HL-60/S4 (cell line): ENCODE measurements around the gene BCAP29.
"Not testable (repeated sequence)": the region's sequence is repeated elsewhere in the genome, so short reads cannot be mapped to it uniquely, and the experiment has no call there.

ENCODE experiments used
- in situ Hi-C: fragments of 300-500 bp; cut with MboI; formaldehyde crosslinking; loops from 2 replicates; pipeline ENCODE4 v1.14.3; 2022; ENCODE audit warnings: low sequenced_read_pairs

Gene BCAP29

DNA sequence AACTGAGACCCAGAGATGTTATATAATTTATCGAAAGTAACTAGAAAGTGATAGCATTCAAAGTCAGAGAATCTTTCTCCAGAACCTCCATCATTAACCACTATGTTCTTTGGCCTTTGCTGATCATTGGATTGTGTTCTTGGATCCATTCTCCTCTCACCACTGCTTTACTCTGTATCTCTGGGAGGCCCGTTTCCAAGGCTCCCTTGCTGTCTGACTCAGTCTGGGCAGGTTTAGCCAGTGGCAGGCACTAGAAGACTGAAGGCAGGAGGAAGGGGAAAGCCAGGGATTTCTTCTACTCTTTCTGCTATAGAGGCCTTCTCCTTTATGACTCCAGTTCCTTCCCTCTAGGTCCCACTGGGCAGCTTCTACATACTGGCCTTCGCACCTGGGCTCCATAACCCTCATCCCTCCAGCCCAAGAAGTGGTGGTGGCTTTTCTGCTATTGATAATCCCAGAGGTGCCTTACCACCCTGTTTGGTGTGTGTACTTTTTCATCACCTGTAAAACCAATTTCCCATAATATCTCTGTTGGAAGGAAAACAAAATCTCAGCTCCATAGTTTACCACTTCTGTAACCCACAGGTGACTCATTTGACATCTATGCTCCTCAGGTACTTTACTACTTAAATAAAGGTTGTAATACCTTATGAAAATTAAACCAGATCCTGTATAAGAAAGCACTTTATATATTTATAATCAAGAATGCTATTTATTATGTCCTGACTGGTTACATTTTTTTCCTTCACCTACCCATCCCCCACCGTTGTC lies 36.0 kb downstream of the BCAP29 start:
- in situ Hi-C loops, result no loop called here

DNA sequence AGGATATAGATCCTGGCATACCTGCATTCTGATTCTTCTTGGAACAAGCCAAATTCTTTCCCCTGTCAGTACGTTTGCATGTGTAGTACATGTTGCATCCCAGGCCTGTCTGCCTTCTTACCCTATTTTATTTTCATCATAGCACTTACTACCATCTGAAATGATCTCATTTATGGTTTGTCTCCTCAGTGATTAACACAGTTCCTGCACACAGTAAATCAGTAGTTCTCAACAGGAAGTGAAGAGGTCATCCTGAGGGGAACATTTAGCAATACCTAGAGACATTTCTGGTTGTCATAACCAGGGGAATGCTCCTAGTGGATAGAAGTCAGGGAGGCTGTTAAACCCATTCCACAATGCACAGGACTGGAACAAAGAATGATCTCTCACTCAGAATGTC lies 42.4 kb downstream of the BCAP29 start:
- in situ Hi-C loops, result no loop called here

DNA sequence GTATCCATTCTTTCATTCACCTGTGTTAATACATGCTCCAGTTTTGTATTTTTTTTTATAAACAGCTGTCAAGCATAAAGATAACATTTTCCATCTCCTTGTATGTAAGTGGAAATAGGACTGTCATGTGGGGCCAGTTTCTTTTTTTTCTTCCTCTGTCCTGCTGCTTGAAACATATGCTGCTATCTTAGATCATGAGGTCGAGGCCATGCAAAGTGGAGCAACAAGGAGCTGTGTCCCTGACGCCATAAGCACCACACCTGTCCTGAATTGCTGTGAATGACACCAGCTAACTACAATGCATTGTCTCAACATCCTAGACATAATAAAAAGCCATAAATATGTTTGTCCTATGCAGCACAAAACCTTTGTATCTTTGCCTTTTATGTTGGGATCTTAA lies 42.8 kb downstream of the BCAP29 start:
- in situ Hi-C loops, result no loop called here

DNA sequence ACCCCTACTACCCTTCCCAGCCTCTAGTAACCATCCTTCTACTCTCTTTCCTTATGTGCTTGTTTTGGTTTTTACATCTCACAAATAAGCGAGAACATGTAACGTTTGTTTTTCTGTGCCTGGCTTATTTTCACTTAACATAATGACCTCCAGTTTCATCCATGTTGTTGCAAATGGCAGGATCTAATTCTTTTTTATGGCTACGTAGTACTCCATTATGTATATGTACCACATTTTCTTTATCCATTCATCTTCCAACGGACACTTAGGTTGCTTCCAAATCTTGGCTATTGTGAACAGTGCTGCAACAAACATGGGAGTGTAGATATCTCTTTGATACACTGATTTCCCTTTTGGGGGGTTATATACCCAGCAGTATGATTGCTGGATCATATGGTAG lies 47.0 kb downstream of the BCAP29 start:
- in situ Hi-C loops, result no loop called here

DNA sequence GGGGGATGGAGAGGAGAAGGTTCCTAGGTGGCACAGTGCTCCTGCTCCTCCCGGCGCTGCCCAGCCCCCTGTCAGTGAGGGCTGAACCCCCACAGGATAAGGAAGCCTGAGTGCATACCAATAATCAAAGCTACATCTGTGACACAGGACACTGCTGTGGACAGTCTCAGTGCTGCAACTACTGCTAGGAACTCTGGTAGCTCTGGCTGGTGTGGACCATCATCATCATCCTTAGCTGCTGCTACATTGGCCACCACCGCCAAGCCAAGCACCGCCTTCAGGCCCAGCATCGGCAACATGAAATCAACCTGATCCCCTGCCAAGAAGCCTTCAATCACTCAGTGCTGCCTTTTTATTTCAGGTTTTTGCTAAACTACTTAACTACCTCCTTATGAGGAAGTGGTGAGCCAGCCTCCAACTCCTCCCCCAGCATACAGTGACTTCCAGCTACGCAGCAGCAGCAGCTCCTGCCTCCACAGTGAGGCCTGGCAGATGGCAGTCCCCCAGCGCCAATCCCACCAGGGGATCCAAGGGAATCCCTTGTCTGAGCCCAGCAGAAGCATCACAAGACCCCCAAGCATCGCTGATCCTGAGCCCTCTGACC lies 48.5 kb downstream of the BCAP29 start:
- in situ Hi-C loops, result no loop called here

DNA sequence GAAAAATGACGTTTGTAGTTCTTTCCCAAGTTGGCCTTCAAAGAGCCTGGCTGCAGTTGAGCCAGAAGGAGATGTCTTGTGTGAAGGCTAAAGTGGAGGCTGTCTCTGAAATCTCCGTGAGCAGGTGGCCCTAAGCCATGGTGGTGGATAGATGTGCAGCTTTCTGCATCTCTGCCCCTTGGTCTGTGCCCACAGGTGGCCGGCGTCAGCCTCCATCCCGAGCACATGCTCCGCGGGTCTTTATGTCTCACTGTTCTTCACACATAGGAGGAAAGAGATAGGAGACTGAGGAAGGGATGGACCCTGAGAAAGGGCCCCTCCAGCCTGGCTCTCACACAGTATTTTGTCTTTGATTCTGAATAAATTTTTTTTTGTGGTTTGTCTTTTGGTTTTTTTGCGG lies 50.3 kb downstream of the BCAP29 start:
- in situ Hi-C loops, result no loop called here

DNA sequence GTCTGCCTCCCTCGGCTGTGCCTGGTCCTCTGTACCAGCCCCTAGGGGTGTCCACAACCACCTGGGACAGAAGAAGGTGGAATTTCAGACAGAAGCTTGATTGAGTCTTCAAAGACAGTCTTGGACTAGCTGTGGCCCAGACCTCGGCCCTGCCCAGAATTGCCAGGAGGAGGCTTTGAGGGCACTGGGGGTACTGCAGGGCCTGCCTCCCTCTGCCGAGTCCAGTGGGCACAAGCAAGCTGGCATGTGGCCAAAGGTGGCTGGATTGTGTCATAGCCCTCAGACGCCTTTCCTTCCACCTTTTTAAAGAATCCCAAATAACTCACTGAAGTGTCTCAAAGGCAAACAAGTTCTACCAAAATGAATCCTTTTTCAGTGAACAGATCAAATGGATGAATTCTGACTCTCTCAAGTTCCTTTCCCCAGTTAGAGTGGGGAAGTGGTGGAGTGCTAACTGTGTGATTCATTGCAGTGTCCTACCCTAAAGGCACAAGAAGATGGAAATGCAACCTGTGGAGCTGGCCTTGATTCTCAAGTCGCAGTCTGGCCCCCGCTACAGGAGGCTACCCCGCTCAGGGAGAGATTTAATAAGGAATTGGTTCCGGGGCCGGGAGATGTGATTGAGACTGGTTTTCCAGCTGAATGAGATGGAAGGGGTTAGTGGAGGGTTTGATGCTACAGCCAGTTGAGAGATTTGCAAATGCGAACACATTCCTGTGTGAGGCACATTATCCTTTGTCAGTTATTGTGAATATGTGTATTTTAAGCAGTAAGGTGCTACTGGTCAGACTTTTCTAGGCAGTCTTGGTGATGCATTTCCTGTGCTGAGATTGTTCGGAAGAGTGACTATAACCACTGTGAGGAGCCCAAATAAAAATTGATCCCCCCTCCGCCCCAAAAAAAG lies 51.8 kb downstream of the BCAP29 start:
- in situ Hi-C loops, result no loop called here

DNA sequence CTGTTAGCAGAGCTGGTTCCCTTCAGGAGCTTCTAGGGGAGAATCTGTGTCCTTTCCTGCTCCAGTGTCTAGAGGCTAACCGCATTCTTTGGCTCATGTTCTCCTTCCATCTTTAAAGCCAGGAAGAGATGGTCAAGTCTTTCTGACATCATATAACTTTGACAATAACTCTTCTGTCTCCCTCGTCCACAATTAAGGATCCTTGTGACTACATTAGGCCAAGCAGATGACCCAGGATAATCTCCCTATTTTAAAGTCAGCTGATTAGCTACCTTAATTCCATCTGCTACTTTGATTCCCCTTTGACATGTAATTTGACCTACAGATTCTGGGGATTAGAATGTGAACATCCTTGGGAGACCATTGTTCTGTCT lies 52.4 kb downstream of the BCAP29 start:
- in situ Hi-C loops, result no loop called here

DNA sequence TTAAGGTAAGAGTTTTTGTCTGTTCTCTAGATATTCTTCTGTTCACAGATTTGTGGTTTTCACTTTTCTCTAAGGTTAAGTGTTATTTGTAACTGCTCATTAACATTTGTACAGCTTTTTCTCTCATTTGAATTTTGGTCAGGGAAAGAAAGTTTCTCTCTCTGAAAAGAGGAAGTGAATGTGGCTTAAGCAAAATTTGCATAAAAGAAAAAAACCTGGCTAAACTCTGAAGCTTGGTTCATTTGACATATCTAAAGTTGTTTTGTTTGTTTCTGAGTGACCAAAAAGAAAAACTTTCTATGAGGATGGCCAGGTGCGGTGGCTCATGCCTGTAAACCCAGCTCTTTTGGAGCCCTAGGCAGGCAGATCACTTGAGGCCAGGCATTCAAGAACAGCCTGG lies 58.5 kb downstream of the BCAP29 start:
- in situ Hi-C loops, result no loop called here

DNA sequence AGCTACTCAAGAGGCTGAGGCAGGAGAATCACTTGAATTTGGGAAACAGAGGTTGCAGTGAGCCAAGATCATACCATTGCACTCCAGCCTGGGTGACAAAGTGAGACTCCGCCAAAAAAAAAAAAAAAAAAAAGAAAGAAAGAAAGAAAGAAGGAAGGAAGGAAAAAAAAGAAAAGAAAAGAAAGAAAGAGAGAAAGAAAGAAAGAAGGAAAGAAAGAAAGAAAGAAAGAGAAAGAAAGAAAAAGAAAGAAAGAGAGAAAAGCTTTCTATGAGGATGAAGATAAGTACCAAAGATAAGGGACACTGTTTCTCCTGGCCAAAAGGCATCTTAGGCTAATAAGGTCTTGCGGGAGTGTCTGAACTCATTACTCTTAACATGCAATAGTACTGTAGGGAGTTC lies 59.0 kb downstream of the BCAP29 start:
- in situ Hi-C loops, result not testable (repeated sequence)

DNA sequence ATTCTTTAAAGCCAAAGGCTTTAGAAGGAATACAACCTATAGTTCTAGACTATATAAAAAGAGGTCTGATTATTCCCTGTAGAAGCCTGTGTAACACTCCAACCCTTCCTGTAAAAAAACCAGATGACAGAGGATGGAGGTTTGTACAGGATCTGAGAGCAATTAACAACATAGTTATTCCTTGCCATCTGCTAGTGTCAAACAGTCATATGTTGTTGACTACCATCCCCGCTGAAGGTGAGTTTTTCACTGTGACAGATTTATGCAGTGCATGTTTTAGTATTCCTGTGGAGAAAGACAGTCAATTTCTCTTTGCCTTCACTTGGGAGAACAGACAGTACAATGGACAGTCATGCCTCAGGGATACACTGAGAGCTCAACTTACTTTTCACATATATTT lies 61.6 kb downstream of the BCAP29 start:
- in situ Hi-C loops, result no loop called here

DNA sequence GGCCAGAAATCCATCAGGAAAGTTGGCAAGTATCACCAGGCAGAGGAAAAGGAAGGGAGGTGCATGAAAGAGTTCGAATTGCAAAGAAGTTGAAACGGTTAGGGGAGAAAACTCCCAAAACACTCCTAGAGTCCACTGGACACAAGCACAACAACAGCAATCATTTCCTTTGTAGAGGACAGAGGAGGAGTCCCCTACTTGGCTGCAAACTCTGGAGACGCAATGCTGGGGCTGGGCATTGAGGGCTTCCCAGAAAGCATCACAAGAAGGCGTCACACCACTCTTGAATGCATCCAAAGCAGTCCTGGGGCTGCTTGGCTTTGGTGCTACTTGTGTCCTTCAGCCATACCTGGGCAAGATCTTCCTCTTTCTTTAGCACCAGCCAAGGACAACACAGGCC lies 62.5 kb downstream of the BCAP29 start:
- in situ Hi-C loops, result no loop called here

DNA sequence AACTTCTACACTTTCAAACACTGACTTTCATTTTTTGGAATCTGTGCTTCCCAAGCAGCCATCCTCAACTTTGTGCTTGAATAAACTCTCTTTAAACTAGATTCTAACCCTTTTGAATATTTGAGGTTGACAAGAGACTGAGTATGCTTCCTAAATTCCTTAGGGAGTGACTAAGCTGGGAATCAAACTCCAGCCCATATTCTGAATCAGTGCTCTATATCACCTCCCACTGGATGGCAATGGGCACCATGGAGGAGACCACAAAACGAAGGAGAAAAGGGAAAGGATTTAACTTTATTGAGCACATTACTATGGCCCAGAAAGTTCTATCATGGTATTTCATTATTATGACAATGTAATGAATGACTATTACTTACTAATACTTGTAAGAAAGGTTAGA lies 63.4 kb downstream of the BCAP29 start:
- in situ Hi-C loops, result no loop called here

DNA sequence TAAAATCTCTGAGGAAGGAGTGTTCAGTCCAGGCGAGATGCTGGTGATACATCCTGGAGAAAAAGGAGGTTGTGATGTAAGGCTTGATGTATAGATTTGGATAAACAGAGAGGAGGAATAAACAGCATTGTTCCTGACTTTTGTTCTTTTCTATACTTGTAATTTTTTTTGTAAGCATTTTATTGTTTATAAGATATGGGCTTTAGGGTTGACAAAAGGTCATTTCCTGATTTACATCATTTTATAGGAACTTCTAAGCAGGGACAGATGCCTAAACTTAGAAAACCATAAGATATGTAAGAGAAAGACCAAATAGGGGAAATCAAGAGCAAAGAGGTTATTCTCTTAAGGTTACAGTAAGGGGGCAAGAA lies 63.9 kb downstream of the BCAP29 start:
- in situ Hi-C loops, result no loop called here

DNA sequence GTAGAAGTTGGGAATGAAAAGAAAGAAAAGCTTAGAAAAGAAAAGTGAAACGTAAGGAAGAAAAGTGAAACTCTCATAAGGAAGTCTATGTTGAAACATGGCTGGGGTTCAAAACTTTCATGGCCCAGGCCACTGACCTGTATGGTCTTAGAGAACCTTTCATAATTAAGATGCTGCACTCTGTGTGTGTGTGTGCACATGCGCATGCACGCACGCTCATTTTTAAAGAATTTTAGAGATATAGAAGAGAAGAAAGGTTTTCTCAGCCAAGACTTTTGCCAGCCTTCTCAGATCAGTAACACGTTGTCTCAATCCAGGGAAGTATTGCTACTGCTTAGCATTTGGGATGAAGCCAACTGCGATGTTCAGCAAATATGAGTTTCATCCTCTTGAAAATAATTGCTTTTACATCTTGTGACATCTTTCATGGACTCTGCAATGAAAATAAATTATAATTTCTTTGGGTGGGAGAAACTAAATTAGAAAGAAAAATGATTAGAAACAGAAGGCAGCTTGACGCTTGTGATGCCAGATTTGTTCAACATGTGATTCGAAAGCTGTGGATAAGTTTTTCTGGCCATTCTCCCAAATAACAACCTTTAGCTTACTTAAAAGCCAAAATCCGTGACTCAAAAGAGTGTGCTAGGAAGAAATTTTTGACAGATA lies 64.4 kb downstream of the BCAP29 start:
- in situ Hi-C loops, result no loop called here

DNA sequence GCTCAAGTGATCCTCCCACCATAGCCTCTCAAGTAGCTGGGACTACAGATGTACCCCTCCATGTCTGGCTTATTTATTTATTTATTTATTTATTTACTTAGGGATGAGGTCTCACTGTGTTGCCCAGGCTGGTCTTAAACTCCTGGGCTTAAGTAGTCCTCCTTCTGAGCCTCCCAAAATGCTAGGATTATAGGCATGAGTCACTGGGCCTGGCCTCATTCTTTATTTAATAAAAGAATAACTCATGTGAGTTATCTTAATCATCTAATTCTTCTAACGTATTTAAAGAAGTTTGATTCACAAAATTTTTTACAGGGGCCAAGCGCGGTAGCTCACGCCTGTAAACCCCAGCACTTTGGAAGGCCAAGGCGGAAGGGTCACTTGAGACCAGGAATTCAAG lies 72.6 kb downstream of the BCAP29 start:
- in situ Hi-C loops, result no loop called here

DNA sequence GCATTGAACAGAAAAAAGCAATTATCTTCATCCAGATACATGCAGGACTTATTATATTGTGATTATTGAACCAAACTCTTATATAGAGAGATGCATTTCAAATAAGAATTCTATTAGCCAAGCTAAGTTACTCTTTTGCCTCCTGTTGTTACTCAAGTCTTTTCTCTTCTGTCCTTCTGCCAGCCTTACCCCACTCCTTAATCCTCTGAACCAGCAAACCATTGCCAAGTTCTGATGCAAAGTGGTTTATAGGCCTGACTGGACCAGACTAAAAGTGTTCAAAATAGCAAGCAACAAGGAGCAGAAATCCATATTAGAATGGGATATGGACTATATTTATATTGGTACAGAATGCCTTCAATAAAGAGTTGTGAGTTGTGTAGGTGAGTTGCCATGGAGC lies 78.4 kb downstream of the BCAP29 start:
- in situ Hi-C loops, result no loop called here

DNA sequence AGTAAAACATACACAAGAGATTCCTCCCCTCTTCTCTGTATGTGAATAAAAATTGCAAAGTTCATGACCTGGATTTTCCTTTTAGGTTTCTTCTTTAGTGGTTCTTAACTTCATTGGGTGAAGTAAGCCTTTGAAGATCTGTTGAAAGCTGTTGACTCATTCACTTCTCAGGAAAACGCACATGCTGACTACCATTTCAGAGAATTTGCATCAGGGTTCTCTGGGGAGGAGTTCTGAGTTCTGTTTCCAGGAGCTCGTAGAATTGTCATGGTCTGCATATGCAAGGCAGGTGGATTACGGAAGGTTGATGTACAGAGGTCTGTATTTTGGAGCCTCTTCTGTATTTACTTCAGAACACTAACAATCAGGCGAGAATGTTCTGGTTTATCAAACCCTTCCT lies 79.6 kb downstream of the BCAP29 start:
- in situ Hi-C loops, result no loop called here

DNA sequence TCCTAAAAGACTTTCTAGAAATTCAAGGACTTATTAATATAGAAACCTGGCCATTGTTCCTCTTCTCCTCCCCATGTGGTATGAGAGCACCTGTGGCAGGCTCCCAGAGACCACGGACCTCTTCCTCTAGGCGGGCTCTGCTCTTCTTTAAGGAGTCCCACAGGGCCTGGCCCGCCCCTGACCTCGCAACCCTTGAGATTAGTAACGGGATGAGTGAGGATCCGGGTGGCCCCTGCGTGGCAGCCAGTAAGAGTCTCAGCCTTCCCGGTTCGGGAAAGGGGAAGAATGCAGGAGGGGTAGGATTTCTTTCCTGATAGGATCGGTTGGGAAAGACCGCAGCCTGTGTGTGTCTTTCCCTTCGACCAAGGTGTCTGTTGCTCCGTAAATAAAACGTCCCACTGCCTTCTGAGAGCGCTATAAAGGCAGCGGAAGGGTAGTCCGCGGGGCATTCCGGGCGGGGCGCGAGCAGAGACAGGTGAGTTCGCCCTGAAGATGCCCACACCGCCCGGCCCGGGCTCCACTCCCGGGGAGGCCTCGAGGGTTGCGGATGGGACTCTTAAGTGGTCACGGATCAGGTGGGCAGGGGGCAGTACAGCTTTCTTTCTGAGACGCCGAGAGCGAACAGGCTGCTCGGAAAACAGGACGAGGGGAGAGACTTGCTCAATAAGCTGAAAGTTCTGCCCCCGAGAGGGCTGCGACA lies 80.5 kb downstream of the BCAP29 start, which contains the start of gene SLC26A4:
Gene SLC26A4, plus strand, starts transcription at position 448 of the 700 bp plus-strand sequence. CDS start 814 bp downstream, outside the sequence.
- in situ Hi-C loops, result no loop called here

DNA sequence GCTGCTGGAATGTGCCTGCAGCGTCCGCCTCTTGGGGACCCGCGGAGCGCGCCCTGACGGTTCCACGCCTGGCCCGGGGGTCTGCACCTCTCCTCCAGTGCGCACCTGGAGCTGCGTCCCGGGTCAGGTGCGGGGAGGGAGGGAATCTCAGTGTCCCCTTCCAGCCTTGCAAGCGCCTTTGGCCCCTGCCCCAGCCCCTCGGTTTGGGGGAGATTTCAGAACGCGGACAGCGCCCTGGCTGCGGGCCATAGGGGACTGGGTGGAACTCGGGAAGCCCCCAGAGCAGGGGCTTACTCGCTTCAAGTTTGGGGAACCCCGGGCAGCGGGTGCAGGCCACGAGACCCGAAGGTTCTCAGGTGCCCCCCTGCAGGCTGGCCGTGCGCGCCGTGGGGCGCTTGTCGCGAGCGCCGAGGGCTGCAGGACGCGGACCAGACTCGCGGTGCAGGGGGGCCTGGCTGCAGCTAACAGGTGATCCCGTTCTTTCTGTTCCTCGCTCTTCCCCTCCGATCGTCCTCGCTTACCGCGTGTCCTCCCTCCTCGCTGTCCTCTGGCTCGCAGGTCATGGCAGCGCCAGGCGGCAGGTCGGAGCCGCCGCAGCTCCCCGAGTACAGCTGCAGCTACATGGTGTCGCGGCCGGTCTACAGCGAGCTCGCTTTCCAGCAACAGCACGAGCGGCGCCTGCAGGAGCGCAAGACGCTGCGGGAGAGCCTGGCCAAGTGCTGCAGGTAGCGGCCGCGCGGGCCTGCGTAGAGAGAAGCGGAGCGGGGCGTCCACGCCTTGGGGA lies 81.2 kb downstream of the BCAP29 start:
- in situ Hi-C loops, result no loop called here
